ENCODE data around the gene FICD. TPM values are rescaled to one million over a fixed set of nuclear protein-coding genes. Genes with fewer than 3 reads are reported as not detected.

The FICD gene
- total RNA-seq, 4 donors from 2014 or later: 2.3 to 5.7 (median 3.9) TPM

DNA sequence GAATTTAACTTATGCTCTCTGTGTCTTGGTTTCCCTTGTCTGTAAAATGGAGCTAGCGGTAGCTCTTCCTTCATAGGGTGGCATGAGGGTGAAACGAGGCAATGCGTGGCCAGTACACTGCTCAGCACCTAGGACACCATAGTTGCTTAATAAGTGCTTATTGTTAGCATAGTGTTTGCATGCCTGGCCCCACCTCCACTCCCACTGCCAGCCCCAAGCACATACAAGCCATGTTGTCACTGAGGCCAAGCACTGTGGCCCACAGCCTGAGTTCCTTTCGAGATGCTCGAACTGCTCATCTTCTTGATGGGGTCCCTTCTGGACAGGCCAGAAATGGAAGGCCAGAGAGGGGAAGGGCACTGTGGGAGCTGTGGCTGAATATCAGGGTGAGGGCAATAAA lies 839 bp downstream of the FICD start:
- H3K27me3 ChIP-seq: no peaks in the 10 kb centered on the region
- peaks cover 26% of the 10 kb centered on the region for H3K4me1 ChIP-seq
- peak overlapping the region; percentile 85 for H3K4me3 ChIP-seq
- TF ChIP-seq POLR2A (IDR thresholded peaks at IDR 0.05) (no peak), POLR2AphosphoS5 (IDR thresholded peaks at IDR 0.05) (no peak), EP300 (IDR thresholded peaks at IDR 0.05) (no peak)
- TF ChIP-seq, protein P1, sequence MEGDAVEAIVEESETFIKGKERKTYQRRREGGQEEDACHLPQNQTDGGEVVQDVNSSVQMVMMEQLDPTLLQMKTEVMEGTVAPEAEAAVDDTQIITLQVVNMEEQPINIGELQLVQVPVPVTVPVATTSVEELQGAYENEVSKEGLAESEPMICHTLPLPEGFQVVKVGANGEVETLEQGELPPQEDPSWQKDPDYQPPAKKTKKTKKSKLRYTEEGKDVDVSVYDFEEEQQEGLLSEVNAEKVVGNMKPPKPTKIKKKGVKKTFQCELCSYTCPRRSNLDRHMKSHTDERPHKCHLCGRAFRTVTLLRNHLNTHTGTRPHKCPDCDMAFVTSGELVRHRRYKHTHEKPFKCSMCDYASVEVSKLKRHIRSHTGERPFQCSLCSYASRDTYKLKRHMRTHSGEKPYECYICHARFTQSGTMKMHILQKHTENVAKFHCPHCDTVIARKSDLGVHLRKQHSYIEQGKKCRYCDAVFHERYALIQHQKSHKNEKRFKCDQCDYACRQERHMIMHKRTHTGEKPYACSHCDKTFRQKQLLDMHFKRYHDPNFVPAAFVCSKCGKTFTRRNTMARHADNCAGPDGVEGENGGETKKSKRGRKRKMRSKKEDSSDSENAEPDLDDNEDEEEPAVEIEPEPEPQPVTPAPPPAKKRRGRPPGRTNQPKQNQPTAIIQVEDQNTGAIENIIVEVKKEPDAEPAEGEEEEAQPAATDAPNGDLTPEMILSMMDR (IDR thresholded peaks at IDR 0.05): no peak
- DNase-seq (ENCODE audit: low spot score in 2 of 2): no peak
- H3K27ac ChIP-seq: no peak overlapping the region
- WGBS: 45% methylated on average over 5 of the region's 5 CpGs
- no peaks in the 10 kb centered on the region for H3K9me3 ChIP-seq
- peaks cover 31% of the 10 kb centered on the region for H3K36me3 ChIP-seq

DNA sequence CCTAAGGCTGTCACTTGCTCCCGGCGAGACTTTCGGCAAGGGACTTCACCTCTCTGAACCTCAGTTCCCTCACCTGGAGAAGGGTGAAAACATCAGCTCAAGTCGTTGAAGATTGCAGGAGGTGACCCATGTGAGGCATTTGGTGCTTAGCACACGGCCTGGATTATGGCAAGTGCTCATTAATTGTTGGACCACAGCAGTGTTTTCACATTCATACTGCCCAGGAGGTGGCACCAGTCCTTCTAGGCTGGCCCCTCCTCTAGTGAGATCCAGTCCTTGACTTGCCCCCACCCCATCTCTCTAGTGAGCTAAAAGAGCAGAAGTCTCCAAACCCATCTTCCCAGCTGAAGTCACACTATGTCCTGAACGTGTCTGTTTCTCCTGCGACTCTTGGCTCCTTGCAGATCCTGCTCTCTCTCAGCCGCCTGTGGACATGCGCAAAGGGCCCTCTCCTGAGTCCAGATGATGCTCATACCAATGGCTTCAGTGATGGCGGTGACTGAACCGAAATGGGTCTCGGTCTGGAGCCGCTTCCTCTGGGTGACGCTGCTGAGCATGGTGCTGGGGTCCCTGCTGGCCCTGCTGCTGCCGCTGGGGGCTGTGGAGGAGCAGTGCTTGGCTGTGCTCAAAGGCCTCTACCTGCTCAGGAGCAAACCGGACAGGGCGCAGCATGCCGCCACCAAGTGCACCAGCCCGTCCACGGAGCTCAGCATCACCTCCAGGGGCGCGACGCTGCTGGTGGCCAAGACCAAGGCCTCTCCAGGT lies 1.6 kb downstream of the FICD start:
- DNase-seq (ENCODE audit: low spot score in 2 of 2): no peak
- WGBS: 87% methylated on average over 23 of the region's 23 CpGs
- Histone ChIP-seq H3K4me3 (no peak overlapping the region), H3K27ac (no peak overlapping the region), H3K4me1 (peaks cover 22% of the 10 kb centered on the region), H3K27me3 (no peaks in the 10 kb centered on the region), H3K36me3 (peaks cover 39% of the 10 kb centered on the region), H3K9me3 (no peaks in the 10 kb centered on the region)
- TF ChIP-seq POLR2A (IDR thresholded peaks at IDR 0.05): no peak

DNA sequence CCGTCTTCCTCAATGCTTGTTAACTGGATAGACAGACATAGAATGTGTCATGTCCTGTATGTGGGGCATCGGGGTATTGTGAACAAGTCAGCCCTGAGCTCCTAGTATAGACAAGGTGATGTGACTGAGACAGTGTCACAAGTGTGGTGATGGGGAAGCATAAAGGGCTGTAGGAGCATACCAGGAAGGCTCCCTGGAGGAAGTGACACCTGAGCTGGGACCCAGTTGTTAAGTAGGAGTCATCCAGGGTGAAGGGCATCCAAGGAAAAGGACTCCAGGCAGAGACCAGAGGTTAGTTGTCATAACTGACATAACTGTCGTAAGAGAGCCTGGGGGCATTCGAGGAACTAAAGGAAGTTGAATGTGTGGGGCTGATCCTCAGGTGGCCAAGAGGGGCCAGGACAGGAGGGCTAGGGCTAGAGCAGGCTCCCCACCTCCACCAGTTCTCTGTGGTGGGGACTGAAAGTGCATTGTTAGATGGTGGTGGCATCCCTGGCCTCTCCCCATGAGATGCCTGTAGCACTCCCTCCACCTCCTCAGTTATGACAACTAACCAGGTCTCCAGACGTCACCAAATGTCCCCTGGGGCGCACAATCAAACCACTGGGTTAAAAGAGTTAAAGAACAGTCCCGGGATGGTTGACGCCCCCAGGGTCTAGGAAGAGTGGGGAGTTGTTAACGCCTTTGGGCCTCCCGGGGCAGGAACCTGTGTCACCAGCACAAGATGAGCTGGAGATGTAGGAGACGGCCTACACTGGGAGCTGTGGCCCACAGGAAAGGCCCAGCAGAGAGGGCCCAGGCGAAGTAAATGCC lies 2.4 kb downstream of the FICD start:
- Histone ChIP-seq H3K9me3 (no peaks in the 10 kb centered on the region), H3K4me1 (peaks cover 16% of the 10 kb centered on the region), H3K36me3 (peaks cover 47% of the 10 kb centered on the region), H3K27ac (no peak overlapping the region), H3K4me3 (no peak overlapping the region), H3K27me3 (no peaks in the 10 kb centered on the region)
- TF ChIP-seq POLR2A (IDR thresholded peaks at IDR 0.05) (no peak), EP300 (IDR thresholded peaks at IDR 0.05) (no peak), POLR2AphosphoS5 (IDR thresholded peaks at IDR 0.05) (no peak)
- TF ChIP-seq, protein P1 (IDR thresholded peaks at IDR 0.05): no peak
- DNase-seq (ENCODE audit: low spot score in 2 of 2): no peak
- WGBS: 71% methylated on average over 11 of the region's 12 CpGs

DNA sequence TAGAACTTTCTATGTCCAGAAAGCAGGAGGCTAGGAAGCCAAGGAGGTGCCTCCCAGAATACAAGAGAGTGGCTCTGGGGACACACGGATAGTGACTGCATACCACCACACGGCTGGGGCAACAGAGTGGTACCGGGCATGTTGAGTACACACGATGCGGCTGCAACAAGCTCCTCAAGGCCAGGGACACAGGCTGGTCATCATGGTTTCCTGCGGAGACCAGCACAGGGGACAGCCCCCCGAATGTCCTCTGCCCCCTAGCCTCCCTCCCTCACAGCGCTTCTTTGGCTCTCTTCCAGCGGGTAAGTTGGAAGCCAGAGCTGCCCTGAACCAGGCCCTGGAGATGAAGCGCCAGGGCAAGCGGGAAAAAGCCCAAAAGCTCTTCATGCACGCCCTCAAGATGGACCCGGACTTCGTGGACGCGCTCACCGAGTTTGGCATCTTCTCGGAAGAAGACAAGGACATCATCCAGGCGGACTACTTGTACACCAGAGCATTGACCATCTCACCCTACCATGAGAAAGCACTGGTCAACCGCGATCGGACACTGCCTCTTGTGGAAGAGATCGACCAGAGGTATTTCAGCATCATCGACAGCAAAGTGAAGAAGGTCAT lies 3.1 kb downstream of the FICD start:
- peaks cover 16% of the 10 kb centered on the region for H3K4me1 ChIP-seq
- WGBS: 94% methylated on average over 21 of the region's 24 CpGs
- no peak overlapping the region for H3K4me3 ChIP-seq
- H3K27ac ChIP-seq: no peak overlapping the region
- TF ChIP-seq, protein P1 (IDR thresholded peaks at IDR 0.05): no peak
- TF ChIP-seq EP300 (IDR thresholded peaks at IDR 0.05) (no peak), POLR2A (IDR thresholded peaks at IDR 0.05) (no peak)
- no peak for DNase-seq (ENCODE audit: low spot score in 2 of 2)
- peaks cover 54% of the 10 kb centered on the region for H3K36me3 ChIP-seq
- no peaks in the 10 kb centered on the region for H3K27me3 ChIP-seq
- H3K9me3 ChIP-seq: no peaks in the 10 kb centered on the region

DNA sequence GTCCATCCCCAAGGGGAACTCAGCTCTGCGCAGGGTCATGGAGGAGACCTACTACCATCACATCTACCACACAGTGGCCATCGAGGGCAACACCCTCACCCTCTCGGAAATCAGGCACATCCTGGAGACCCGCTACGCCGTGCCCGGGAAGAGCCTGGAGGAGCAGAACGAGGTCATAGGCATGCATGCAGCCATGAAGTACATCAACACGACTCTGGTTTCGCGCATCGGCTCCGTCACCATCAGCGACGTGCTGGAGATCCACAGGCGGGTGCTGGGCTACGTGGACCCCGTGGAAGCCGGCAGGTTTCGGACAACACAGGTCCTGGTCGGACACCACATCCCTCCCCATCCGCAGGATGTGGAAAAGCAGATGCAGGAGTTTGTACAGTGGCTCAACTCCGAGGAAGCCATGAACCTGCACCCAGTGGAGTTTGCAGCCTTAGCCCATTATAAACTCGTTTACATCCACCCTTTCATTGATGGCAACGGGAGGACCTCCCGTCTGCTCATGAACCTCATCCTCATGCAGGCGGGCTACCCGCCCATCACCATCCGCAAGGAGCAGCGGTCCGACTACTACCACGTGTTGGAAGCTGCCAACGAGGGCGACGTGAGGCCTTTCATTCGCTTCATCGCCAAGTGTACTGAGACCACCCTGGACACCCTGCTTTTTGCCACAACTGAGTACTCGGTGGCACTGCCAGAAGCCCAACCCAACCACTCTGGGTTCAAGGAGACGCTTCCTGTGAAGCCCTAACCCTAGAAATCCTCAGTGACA lies 3.8 kb downstream of the FICD start:
- TF ChIP-seq, protein P1 (IDR thresholded peaks at IDR 0.05): no peak
- Histone ChIP-seq H3K36me3 (peaks cover 61% of the 10 kb centered on the region), H3K4me3 (no peak overlapping the region), H3K4me1 (peaks cover 16% of the 10 kb centered on the region), H3K27ac (no peak overlapping the region), H3K27me3 (no peaks in the 10 kb centered on the region), H3K9me3 (no peaks in the 10 kb centered on the region)
- no peak for DNase-seq (ENCODE audit: low spot score in 2 of 2)
- WGBS: 92% methylated on average over 35 of the region's 39 CpGs
